HepG2 (cell line): ENCODE measurements around the gene CDC14B. TPM values are rescaled to one million over a fixed set of nuclear protein-coding genes. Genes with fewer than 3 reads are reported as not detected.
A peak's percentile ranks its signal among the peaks of the same experiment; 100 is the strongest.

Experiments used
- DNMT1 ChIP-seq: sonication (generic); formaldehyde crosslinking; IDR thresholded peaks from 2 replicates; pipeline ENCODE4 v1.5.1; 2020; ENCODE audit warnings: mild to moderate bottlenecking, missing genetic modification reagents
- HNRNPLL ChIP-seq: fragments of 200-400 bp; formaldehyde crosslinking; IDR thresholded peaks from 2 replicates; pipeline ENCODE4 v1.6.1; 2017; ENCODE audit warnings: mild to moderate bottlenecking, low read depth, low read length; ENCODE audit not compliant: poor library complexity, severe bottlenecking
- HOXA5 ChIP-seq: sonication (generic); formaldehyde crosslinking; IDR thresholded peaks from 2 replicates; pipeline ENCODE4 v1.4.0; 2020; ENCODE audit warnings: missing genetic modification reagents
- IKZF5 ChIP-seq: IDR thresholded peaks from 2 replicates; pipeline ENCODE4 v1.6.1; 2018; ENCODE audit warnings: missing genetic modification reagents, mild to moderate bottlenecking, missing compliant biosample characterization
- NKX3-1 ChIP-seq: sonication (generic); formaldehyde crosslinking; IDR thresholded peaks from 2 replicates; pipeline ENCODE4 v1.5.0; 2020; ENCODE audit warnings: missing genetic modification reagents
- ZBTB3 ChIP-seq: sonication (generic); formaldehyde crosslinking; IDR thresholded peaks from 2 replicates; pipeline ENCODE4 v1.4.0; 2020; ENCODE audit warnings: low read depth, mild to moderate bottlenecking, moderate library complexity, missing genetic modification reagents, borderline replicate concordance
- ZFP37 ChIP-seq: sonication (generic); formaldehyde crosslinking; IDR thresholded peaks from 2 replicates; pipeline ENCODE4 v1.4.0; 2020; ENCODE audit warnings: missing genetic modification reagents, borderline replicate concordance
- ZNF441 ChIP-seq: sonication (generic); formaldehyde crosslinking; IDR thresholded peaks from 2 replicates; pipeline ENCODE4 v1.7.0; 2021; ENCODE audit warnings: missing genetic modification reagents, borderline replicate concordance
- ZNF543 ChIP-seq: sonication (generic); formaldehyde crosslinking; IDR thresholded peaks from 2 replicates; pipeline ENCODE4 v1.4.0; 2020; ENCODE audit warnings: mild to moderate bottlenecking, missing genetic modification reagents
- ZNF580 ChIP-seq: IDR thresholded peaks from 2 replicates; pipeline ENCODE4 v1.6.1; 2016; ENCODE audit warnings: low read depth, borderline replicate concordance
- ZNF724P ChIP-seq: sonication (generic); formaldehyde crosslinking; IDR thresholded peaks from 2 replicates; pipeline ENCODE4 v1.8.0; 2022; ENCODE audit warnings: missing genetic modification reagents, borderline replicate concordance
- ZNF891 ChIP-seq: sonication (generic); formaldehyde crosslinking; IDR thresholded peaks from 2 replicates; pipeline ENCODE4 v1.5.0; 2020; ENCODE audit warnings: mild to moderate bottlenecking, missing genetic modification reagents
- ZSCAN22 ChIP-seq: sonication (generic); formaldehyde crosslinking; IDR thresholded peaks from 2 replicates; pipeline ENCODE4 v1.4.0; 2020; ENCODE audit warnings: mild to moderate bottlenecking, missing genetic modification reagents
- polyA plus RNA-seq, 8 experiments: library from polyadenylated mRNA; depleted of rRNA in 3 of 8; stranded (reverse) in 7 of 8; unstranded in 1 of 8; fragments of >200 nt; fragmentation: Illumina TruSeq in 4 of 8; extraction: Trizol in 4 of 8; gene quantifications; 2 replicates each; pipeline versions ENCODE4 v1.2.1 to v1.2.3, GENCODE V29; 2011 to 2016; ENCODE audit warnings: low read depth in 4 of 8, missing spikeins in 1 of 8, mixed read lengths in 1 of 8; ENCODE audit not compliant: insufficient read depth in 1 of 8
- total RNA-seq, 5 experiments: library from RNA; depleted of rRNA; stranded (reverse); fragments of >200 nt; fragmentation: Illumina TruSeq; extraction: Trizol; gene quantifications; 2 replicates each; pipeline ENCODE4 v1.2.3, GENCODE V29; 2016; ENCODE audit warnings: low read depth in 1 of 5
- TF ChIP-seq, protein P1 (sequence below): sonication (generic); formaldehyde crosslinking; IDR thresholded peaks from 2 replicates; pipeline ENCODE4 v1.4.0; 2020; ENCODE audit warnings: missing genetic modification reagents, mild to moderate bottlenecking, borderline replicate concordance
- TF ChIP-seq, protein P2 (sequence below), 2 experiments: fragments of 450-650 bp in 1 of 2; sonication (generic) in 1 of 2; formaldehyde crosslinking; IDR thresholded peaks; 2 replicates each; pipeline versions ENCODE4 v1.5.0 to v1.8.0; 2020 to 2022; ENCODE audit warnings: mild to moderate bottlenecking in 1 of 2, missing genetic modification reagents in 1 of 2
- TF ChIP-seq, protein P3 (sequence below): sonication (generic); formaldehyde crosslinking; IDR thresholded peaks from 2 replicates; pipeline ENCODE4 v1.4.0; 2020; ENCODE audit warnings: mild to moderate bottlenecking, missing genetic modification reagents

The CDC14B gene
- total and polyA plus RNA-seq, 2 of the 13 experiments (the other 11 are each of a cell fraction or from before 2014, with no cell fraction given), result 25.8 to 33.3 TPM

DNA sequence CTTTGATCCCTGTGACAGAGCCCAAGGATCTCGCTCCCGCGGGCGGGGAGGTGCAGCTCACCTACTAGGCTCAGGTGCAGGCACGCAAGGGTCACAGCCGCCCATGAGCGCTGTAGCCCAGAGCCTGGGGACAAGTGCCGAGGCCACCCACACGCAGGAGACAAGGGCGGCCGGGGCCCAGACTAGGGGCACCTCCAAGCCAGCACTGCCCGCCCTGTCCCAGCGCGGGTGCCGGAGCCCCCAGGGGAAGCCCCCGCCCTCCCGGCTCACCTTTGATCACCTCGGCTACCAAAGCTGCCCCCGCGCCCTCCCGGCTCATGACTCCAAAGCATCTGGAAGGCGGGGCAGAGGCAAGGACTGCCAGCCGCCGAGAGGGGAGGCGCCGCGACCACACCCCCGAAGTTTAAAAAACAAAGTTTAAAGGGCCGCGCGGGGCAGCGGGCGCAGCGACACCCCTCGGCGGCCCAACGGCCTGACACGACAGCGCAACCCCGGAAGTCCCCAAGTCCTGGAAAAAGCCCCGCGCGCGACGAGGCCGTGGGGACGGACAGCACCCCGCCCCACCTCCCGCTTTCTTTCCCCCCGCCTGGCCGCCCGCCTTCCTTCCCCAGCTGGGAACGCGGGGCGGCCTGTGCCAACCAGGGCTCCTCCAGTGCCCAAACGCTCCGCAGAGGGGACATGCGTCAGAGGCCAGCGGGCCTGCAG lies 53.0 kb downstream of the CDC14B start (continued):
- 0 out of 2 replicates have a peak, but pooled peaks have one; percentile 37 for TF ChIP-seq NKX3-1
- no peak for TF ChIP-seq ZNF441 (CRISPR knock-in tag)
- peak; percentile 82 for TF ChIP-seq ZNF891
- no peak for TF ChIP-seq DNMT1 (CRISPR knock-in tag)
- peak; percentile 64 for TF ChIP-seq HNRNPLL
- TF ChIP-seq ZNF543, result peak; percentile 22; the same call in 1 of the 2 replicates
- TF ChIP-seq HOXA5 (CRISPR knock-in tag), result peak; percentile 83
- no peak for TF ChIP-seq ZSCAN22
- TF ChIP-seq, protein P1, sequence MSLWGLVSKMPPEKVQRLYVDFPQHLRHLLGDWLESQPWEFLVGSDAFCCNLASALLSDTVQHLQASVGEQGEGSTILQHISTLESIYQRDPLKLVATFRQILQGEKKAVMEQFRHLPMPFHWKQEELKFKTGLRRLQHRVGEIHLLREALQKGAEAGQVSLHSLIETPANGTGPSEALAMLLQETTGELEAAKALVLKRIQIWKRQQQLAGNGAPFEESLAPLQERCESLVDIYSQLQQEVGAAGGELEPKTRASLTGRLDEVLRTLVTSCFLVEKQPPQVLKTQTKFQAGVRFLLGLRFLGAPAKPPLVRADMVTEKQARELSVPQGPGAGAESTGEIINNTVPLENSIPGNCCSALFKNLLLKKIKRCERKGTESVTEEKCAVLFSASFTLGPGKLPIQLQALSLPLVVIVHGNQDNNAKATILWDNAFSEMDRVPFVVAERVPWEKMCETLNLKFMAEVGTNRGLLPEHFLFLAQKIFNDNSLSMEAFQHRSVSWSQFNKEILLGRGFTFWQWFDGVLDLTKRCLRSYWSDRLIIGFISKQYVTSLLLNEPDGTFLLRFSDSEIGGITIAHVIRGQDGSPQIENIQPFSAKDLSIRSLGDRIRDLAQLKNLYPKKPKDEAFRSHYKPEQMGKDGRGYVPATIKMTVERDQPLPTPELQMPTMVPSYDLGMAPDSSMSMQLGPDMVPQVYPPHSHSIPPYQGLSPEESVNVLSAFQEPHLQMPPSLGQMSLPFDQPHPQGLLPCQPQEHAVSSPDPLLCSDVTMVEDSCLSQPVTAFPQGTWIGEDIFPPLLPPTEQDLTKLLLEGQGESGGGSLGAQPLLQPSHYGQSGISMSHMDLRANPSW, result no peak; the same call in 1 of the 2 replicates
- TF ChIP-seq IKZF5 (CRISPR knock-in tag), result peak; percentile 79; the same call in 1 of the 2 replicates
- no peak for TF ChIP-seq ZFP37 (CRISPR knock-in tag)
- no peak for TF ChIP-seq ZNF724P (CRISPR knock-in tag)
- TF ChIP-seq, protein P2, sequence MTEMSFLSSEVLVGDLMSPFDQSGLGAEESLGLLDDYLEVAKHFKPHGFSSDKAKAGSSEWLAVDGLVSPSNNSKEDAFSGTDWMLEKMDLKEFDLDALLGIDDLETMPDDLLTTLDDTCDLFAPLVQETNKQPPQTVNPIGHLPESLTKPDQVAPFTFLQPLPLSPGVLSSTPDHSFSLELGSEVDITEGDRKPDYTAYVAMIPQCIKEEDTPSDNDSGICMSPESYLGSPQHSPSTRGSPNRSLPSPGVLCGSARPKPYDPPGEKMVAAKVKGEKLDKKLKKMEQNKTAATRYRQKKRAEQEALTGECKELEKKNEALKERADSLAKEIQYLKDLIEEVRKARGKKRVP (CRISPR knock-in tag; IDR thresholded peaks at IDR 0.05), result no peak; a peak in 1 of 4 replicates
- peak; percentile 82 for TF ChIP-seq ZNF580 (CRISPR knock-in tag)
- TF ChIP-seq, protein P3, sequence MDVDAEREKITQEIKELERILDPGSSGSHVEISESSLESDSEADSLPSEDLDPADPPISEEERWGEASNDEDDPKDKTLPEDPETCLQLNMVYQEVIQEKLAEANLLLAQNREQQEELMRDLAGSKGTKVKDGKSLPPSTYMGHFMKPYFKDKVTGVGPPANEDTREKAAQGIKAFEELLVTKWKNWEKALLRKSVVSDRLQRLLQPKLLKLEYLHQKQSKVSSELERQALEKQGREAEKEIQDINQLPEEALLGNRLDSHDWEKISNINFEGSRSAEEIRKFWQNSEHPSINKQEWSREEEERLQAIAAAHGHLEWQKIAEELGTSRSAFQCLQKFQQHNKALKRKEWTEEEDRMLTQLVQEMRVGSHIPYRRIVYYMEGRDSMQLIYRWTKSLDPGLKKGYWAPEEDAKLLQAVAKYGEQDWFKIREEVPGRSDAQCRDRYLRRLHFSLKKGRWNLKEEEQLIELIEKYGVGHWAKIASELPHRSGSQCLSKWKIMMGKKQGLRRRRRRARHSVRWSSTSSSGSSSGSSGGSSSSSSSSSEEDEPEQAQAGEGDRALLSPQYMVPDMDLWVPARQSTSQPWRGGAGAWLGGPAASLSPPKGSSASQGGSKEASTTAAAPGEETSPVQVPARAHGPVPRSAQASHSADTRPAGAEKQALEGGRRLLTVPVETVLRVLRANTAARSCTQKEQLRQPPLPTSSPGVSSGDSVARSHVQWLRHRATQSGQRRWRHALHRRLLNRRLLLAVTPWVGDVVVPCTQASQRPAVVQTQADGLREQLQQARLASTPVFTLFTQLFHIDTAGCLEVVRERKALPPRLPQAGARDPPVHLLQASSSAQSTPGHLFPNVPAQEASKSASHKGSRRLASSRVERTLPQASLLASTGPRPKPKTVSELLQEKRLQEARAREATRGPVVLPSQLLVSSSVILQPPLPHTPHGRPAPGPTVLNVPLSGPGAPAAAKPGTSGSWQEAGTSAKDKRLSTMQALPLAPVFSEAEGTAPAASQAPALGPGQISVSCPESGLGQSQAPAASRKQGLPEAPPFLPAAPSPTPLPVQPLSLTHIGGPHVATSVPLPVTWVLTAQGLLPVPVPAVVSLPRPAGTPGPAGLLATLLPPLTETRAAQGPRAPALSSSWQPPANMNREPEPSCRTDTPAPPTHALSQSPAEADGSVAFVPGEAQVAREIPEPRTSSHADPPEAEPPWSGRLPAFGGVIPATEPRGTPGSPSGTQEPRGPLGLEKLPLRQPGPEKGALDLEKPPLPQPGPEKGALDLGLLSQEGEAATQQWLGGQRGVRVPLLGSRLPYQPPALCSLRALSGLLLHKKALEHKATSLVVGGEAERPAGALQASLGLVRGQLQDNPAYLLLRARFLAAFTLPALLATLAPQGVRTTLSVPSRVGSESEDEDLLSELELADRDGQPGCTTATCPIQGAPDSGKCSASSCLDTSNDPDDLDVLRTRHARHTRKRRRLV, result peak; percentile 67; the same call in 1 of the 2 replicates
- TF ChIP-seq ZBTB3 (CRISPR knock-in tag), result no peak
